Stimulated activated CD4-positive, alpha-beta T cell treated with anti-CD3 and anti-CD28 coated beads, Interleukin-2, amount 100 ng/mL, for 24 hours (primary cell): Measurements from ENCODE around the gene ARAP1.

ENCODE experiments used
- DNase-seq, 2 donors: peaks; one replicate each; pipeline ENCODE4 v3.0.0-alpha.2; 2020

Gene ARAP1

GRCh38 chr11:72679869-72680268 lies 72.3 kb downstream of the ARAP1 start:
- DNase-seq = no peak

GRCh38 chr11:72678524-72678923 lies 73.7 kb downstream of the ARAP1 start:
- DNase-seq = no peak

DNA sequence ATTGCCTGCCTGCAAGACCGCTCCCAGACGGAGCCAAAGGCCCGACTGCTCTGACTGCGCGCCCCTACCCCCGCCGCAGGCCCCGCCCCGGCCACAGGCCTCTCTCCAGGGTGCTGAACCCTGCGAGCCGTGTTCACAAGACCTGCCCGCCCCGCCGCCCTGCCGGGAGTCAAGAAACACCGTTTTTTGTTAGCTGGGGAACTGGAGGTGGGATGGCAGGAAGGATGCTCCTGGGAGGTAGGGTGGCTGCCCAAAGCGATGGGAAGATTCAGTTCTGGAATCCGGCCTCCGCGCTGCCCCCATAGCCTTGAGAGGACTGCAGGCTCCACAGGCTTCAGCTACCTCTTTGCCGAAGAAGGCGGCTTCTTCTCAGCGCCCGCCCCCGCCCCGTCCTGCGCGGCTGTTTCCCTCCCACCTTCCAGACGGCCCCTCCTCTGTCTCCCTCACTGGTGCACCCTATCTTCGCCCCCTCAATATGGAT lies 75.3 kb downstream of the ARAP1 start:
- peak; percentile 77 to 80 for DNase-seq

DNA sequence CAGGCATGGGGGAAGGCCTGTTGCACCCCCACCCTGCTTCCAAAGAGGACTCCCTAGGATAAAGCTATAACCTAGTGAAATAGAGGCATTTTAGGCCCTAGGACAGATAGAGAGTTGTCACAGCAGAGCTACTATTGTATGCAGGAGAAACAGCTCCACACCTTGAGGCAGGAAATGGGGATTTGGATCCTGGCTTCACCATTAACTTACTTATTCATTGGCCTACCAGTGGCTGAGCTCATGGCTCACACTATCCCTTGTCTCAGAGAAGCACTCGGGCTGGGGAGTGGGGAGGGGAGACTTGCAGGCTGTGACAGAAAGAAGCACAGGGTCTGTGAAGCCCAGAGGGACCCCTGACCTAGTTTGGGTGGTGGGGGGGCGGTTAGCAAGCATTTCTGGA lies 77.0 kb downstream of the ARAP1 start:
- no peak for DNase-seq

- DNase-seq = no peak
Measured at GRCh38 chr11:72673943-72674828, 78.0 kb downstream of the ARAP1 start, which contains the start of gene PDE2A. Gene PDE2A (minus strand): TSS chr11:72674422. CDS start chr11:72674207, 215 bp downstream.

- no peak for DNase-seq
Measured at GRCh38 chr11:72673284-72673942, 78.8 kb downstream of the ARAP1 start.

DNA sequence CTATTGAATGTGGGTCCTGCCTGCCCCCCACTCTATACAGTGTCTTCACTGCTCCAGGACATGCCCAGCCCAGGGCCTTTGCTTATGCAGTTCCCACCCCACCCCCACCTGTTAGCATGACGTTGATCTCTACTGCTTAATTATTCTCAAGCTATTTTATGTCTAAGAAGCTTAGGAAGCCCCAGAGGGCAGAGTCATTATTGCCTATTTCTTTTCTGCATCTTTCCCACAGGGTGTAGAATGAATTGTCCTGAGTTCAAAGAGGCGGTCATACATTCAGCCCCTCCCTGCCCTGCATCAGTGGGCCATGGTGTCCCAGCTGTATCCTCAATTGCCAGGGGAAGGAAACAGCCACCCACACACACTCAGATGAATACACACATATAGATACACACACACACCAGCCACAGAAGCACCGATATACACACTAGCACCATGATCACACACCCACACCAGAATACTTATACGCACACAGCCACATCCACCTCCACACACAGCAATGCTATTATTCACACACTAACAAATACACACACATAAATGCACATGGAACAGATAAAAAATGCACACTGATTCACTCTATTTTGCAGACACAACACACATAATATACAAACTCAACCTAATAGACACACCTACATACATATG lies 79.5 kb downstream of the ARAP1 start:
- DNase-seq = no peak

- DNase-seq = no peak
Measured at GRCh38 chr11:72671152-72672099, 80.8 kb downstream of the ARAP1 start.

DNA sequence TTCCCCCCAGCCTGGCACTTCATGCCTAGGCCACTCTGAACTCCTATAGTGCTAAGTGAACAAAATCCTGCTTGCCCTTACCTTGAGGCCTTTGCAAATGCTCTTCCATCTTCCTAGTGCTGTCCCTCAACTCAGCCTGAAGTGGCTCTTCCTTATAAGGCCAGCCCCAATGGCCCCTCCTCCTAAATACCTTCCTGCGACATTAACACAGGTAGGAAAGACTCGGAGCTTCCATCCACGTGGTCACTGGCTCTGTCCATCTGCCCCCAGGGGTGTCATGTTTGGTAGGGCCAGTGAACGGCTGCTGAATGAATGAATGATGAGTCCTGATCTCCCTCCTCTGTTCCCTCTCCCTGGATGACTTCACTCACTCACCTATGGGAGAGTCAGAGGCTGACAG lies 82.2 kb downstream of the ARAP1 start:
- no peak for DNase-seq

DNA sequence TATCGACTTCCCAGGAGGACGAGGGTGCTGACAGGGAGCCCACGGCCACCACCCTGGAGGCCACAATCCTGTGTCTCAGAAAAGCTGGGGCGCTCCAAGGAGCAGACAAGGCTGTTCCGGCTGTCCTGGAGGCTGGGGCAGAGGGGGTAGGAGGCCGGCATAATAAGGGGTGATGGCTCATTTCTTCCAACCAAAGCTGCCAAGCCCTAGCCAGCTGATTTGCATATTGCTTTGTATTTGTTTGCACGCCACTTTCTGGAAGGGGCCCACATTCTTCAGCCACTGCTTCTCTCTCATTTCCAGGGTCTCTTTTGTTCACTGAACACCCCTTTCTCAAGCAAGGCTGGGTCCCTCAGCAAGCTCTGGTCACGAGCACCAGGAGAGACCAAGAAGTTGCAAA lies 82.7 kb downstream of the ARAP1 start:
- no peak for DNase-seq

DNA sequence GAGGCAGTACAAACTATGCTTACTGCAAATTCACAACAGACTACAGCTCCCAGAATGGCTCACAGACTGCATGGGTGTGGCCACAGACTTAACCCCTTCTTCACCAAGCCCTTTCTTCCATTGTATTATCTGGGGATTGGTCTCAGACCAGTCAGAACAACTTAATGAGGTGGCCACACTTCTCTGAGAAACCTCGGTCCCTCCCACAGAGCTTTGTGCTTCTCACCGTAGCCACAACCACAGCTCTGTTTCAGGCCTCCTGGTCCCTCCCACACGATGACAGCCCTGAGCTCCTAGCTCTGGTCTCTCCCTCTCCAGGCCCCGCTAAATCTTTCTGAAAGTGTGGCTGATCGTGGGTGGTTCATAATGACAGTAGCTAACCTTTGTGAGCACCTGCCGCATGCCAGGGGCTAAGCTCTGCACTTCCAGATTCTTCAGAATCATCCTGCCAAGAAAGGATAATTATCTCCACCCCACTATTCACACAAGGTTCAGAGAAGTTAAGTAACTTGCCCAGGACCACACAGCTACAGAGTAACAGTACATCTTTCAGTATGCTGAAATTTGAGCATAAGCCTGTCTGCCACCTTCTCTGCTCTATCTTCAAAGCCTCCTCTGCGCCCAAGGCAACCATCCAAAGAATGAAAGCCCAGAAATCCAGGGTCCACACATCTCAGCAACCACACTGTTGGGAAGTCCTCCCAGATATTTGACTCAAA lies 83.4 kb downstream of the ARAP1 start:
- peak; percentile 55 to 65 for DNase-seq

GRCh38 chr11:72665911-72666472 lies 86.2 kb downstream of the ARAP1 start:
- DNase-seq = no peak

DNA sequence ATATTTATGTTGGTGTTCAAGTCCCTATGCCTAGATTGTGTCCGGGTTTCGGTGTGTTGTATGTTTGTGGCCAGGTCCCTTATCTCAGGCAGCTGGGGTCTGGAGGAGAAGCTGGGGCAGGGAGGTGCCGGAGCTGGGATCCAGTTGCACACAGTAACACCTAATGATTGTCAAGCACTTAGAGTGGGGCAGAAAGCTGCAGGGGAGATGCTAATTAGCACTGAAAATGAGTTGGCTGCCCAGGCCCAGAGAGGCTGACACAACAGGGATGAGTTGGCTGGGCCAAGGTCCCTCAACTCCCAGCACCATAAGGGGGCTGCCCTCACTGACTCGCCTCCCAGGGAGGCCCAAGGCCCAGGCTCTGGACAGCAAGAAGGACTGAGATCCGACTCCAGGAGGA lies 90.2 kb downstream of the ARAP1 start:
- no peak for DNase-seq

DNA sequence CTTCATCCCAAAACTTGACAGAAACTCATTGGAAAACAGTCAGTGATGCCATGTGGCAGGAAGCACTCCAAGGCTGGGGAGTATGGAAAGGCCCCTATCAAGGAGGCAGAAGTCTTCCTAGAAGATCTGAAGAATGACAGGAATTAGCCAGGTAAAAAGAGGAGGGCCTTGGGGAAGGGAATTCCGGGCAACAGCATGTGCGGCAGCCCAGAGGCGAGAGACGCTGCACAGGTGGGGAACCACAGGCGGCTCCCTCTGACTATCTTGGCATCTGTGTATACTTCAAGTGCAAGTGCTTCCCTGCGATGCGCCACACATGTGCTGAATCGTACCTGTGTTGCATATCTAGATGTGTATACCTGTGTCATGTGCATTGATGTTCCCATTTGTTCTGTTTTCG lies 90.7 kb downstream of the ARAP1 start:
- DNase-seq = no peak

DNA sequence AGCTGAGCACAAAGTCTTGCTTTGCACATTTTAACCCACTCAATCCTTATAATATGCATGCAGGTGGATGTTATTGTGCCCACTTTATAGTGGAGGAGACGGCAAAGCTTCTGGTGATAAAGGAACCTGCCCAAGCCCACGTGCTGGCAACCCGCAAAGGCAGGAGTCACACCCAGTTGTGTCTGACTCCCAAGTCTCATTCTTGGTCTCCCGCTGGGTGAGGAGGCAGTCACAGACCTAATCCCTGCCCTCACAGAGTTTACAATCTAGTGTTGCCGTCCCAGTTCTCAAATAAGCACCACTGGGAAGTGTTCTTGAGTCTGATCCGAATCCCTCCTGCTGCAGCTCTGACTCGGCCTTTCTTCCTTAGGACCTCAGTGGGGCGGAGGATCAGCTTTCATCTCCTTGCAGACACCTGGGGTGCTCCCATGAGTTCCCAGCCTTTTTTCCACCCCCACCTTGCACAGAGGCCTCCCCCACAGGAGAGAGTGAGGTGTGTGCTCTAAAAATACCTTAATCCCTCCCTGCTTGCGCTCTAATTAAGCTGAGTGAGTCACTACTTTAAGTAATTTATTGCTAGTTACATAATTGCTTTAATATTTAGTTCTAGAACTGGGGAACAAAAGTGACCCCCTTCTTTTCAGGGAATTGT lies 93.1 kb downstream of the ARAP1 start:
- DNase-seq = no peak

- no peak for DNase-seq
Measured at GRCh38 chr11:72657411-72658100, 94.7 kb downstream of the ARAP1 start.

GRCh38 chr11:72655896-72656464 lies 96.2 kb downstream of the ARAP1 start:
- no peak for DNase-seq

GRCh38 chr11:72655014-72655413 lies 97.2 kb downstream of the ARAP1 start:
- DNase-seq = no peak

- DNase-seq = no peak
Measured at GRCh38 chr11:72653649-72654048, 98.6 kb downstream of the ARAP1 start.
